Stomach (tissue), 4 donors: ENCODE measurements around the gene SLC4A4.

Experiments
- POLR2A ChIP-seq, 4 donors: fragments of 450-650 bp; IDR thresholded peaks; one replicate each; pipeline ENCODE4 v1.6.1; 2016; ENCODE audit warnings: antibody characterized with exemption in 4 of 4, control low read depth in 2 of 4, mild to moderate bottlenecking in 1 of 4, moderate library complexity in 1 of 4
- POLR2AphosphoS5 ChIP-seq, 3 donors: sonication (generic); formaldehyde crosslinking; IDR thresholded peaks; one replicate each; pipeline ENCODE4 v1.6.1; 2016; ENCODE audit warnings: antibody characterized with exemption in 3 of 3
- TF ChIP-seq, protein P1 (sequence below), 7 experiments: fragments of 450-650 bp in 4 of 7; fragments of 200-600 bp in 3 of 7; sonication (generic) in 3 of 7; IDR thresholded peaks; one replicate each; pipeline ENCODE4 v1.5.1; 2016 to 2019; ENCODE audit warnings: antibody characterized with exemption in 7 of 7, control low read depth in 2 of 7, mild to moderate bottlenecking in 1 of 7

- TF ChIP-seq, protein P1, sequence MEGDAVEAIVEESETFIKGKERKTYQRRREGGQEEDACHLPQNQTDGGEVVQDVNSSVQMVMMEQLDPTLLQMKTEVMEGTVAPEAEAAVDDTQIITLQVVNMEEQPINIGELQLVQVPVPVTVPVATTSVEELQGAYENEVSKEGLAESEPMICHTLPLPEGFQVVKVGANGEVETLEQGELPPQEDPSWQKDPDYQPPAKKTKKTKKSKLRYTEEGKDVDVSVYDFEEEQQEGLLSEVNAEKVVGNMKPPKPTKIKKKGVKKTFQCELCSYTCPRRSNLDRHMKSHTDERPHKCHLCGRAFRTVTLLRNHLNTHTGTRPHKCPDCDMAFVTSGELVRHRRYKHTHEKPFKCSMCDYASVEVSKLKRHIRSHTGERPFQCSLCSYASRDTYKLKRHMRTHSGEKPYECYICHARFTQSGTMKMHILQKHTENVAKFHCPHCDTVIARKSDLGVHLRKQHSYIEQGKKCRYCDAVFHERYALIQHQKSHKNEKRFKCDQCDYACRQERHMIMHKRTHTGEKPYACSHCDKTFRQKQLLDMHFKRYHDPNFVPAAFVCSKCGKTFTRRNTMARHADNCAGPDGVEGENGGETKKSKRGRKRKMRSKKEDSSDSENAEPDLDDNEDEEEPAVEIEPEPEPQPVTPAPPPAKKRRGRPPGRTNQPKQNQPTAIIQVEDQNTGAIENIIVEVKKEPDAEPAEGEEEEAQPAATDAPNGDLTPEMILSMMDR (IDR thresholded peaks at IDR 0.05), result no peak
- TF ChIP-seq POLR2A (IDR thresholded peaks at IDR 0.05) (no peak), POLR2AphosphoS5 (IDR thresholded peaks at IDR 0.05) (no peak)
Measured at GRCh38 chr4:71382900-71383560, 44.2 kb downstream of the SLC4A4 start.
